Measurements from ENCODE around the gene PTCD2. TPM values are rescaled to one million over a fixed set of nuclear protein-coding genes. Genes with fewer than 3 reads are reported as not detected.

The PTCD2 gene
- polyA plus RNA-seq (ENCODE audit: insufficient read length), result 8.6 TPM

GRCh38 chr5:72319976-72320752 is at the start of gene PTCD2, which contains the start of gene MRPS27:
TSS of gene PTCD2 (plus strand) at chr5:72320373. CDS start at chr5:72320383, 10 bp downstream.
TSS of gene MRPS27 (minus strand) at chr5:72320240. CDS start at chr5:72320221, 19 bp downstream.
- peak; percentile 97 for DNase-seq

GRCh38 chr5:72271702-72272101 is 48.5 kb upstream of the PTCD2 start:
- DNase-seq, result no peak

GRCh38 chr5:72272398-72272797 is 47.8 kb upstream of the PTCD2 start:
- DNase-seq, result no peak

GRCh38 chr5:72273547-72273946 is 46.6 kb upstream of the PTCD2 start:
- DNase-seq, result no peak

GRCh38 chr5:72276219-72276752 is 43.9 kb upstream of the PTCD2 start:
- DNase-seq, result no peak

- no peak for DNase-seq
These were observed 39.5 kb upstream of the PTCD2 start for GRCh38 chr5:72280581-72281069.

GRCh38 chr5:72281430-72281763 is 38.8 kb upstream of the PTCD2 start:
- DNase-seq, result no peak

- DNase-seq, result peak; percentile 77
These were observed 38.2 kb upstream of the PTCD2 start for GRCh38 chr5:72281764-72282499.

GRCh38 chr5:72282878-72283277 is 37.3 kb upstream of the PTCD2 start:
- DNase-seq, result no peak

- no peak for DNase-seq
These were observed 36.8 kb upstream of the PTCD2 start for GRCh38 chr5:72283358-72283757.

GRCh38 chr5:72284559-72285423 is 35.4 kb upstream of the PTCD2 start:
- DNase-seq, result no peak

- DNase-seq, result no peak
These were observed 34.8 kb upstream of the PTCD2 start for GRCh38 chr5:72285424-72285821.

GRCh38 chr5:72286798-72287197 is 33.4 kb upstream of the PTCD2 start:
- DNase-seq, result no peak

- DNase-seq, result peak; percentile 32
These were observed 31.2 kb upstream of the PTCD2 start for GRCh38 chr5:72288924-72289323.

- DNase-seq, result no peak
These were observed 29.6 kb upstream of the PTCD2 start for GRCh38 chr5:72290356-72291133.

GRCh38 chr5:72291601-72292000 is 28.6 kb upstream of the PTCD2 start:
- no peak for DNase-seq

- DNase-seq, result no peak
These were observed 27.8 kb upstream of the PTCD2 start for GRCh38 chr5:72292411-72292810.

- DNase-seq, result no peak
These were observed 26.6 kb upstream of the PTCD2 start for GRCh38 chr5:72293495-72294055.

GRCh38 chr5:72294473-72294872 is 25.7 kb upstream of the PTCD2 start:
- DNase-seq, result no peak

GRCh38 chr5:72295539-72295938 is 24.6 kb upstream of the PTCD2 start:
- no peak for DNase-seq

- no peak for DNase-seq
These were observed 23.9 kb upstream of the PTCD2 start for GRCh38 chr5:72296256-72296655.

Measured in hindlimb muscle (tissue), 1 donor.